ENCODE results near the gene ARAP1. TPM values are rescaled to one million over a fixed set of nuclear protein-coding genes. Genes with fewer than 3 reads are reported as not detected.
A peak's percentile ranks its signal among the peaks of the same experiment; 100 is the strongest.

The ARAP1 gene
- total and polyA plus RNA-seq, 10 donors: 76.7 to 365 (median 270) TPM

- no peaks in the 10 kb centered on the region for H3K9me3 ChIP-seq
- peak overlapping the region in 3 of 8 donors; percentile 11 to 79 (median 19) for H3K4me3 ChIP-seq
- H3K36me3 ChIP-seq: no peaks in the 10 kb centered on the region
- H3K27me3 ChIP-seq (replicated peaks in 1 of 7): peaks cover 0 to 45% (median 16%) of the 10 kb centered on the region in 7 donors
- intact Hi-C loops (cut with DNase I; ENCODE audit: low total_unique reads): no loop called here
- TF ChIP-seq POLR2A (IDR thresholded peaks at IDR 0.05) (no peak), POLR2AphosphoS5 (IDR thresholded peaks at IDR 0.05) (peak in 2 of 3 donors; percentile 11 to 23), CTCF (IDR thresholded peaks at IDR 0.05 in 8 of 11, conservative IDR thresholded peaks at IDR 0.05 in 3 of 11) (no peak)
- no peak for DNase-seq
- peaks cover 18 to 81% (median 49%) of the 10 kb centered on the region in 6 donors for H3K4me1 ChIP-seq
- peak overlapping the region in 7 of 8 donors; percentile 20 to 87 (median 83) for H3K27ac ChIP-seq
- WGBS, 5 donors: 57 to 86% (median 66%) methylated on average over 8 of the region's 8 CpGs
Measured at GRCh38 chr11:72637926-72638325, 114.3 kb downstream of the ARAP1 start.

GRCh38 chr11:72637198-72637597 lies 115.0 kb downstream of the ARAP1 start:
- no peaks in the 10 kb centered on the region for H3K9me3 ChIP-seq
- intact Hi-C loops (cut with DNase I; ENCODE audit: low total_unique reads): no loop called here
- TF ChIP-seq CTCF (IDR thresholded peaks at IDR 0.05 in 8 of 11, conservative IDR thresholded peaks at IDR 0.05 in 3 of 11) (no peak), POLR2AphosphoS5 (IDR thresholded peaks at IDR 0.05) (no peak), POLR2A (IDR thresholded peaks at IDR 0.05) (no peak)
- peak overlapping the region in 7 of 8 donors; percentile 69 to 87 (median 83) for H3K27ac ChIP-seq
- 73 to 84% (median 74%) methylated on average over 2 of the region's 2 CpGs for WGBS, 5 donors
- H3K36me3 ChIP-seq: no peaks in the 10 kb centered on the region
- DNase-seq: no peak
- peaks cover 0 to 38% (median 8%) of the 10 kb centered on the region in 7 donors for H3K27me3 ChIP-seq (replicated peaks in 1 of 7)
- peak overlapping the region in 3 of 8 donors; percentile 5 to 79 (median 10) for H3K4me3 ChIP-seq
- peaks cover 17 to 82% (median 50%) of the 10 kb centered on the region in 6 donors for H3K4me1 ChIP-seq

GRCh38 chr11:72636376-72636775 lies 115.8 kb downstream of the ARAP1 start:
- Histone ChIP-seq H3K4me3 (peak overlapping the region in 2 of 8 donors; percentile 10 to 79), H3K27ac (peak overlapping the region; percentile 32 to 87 (median 81)), H3K27me3 (replicated peaks in 1 of 7) (peaks cover 0 to 30% (median under 1%) of the 10 kb centered on the region in 7 donors), H3K9me3 (no peaks in the 10 kb centered on the region), H3K4me1 (peaks cover 12 to 82% (median 51%) of the 10 kb centered on the region in 6 donors), H3K36me3 (no peaks in the 10 kb centered on the region)
- intact Hi-C loops (cut with DNase I; ENCODE audit: low total_unique reads): no loop called here
- TF ChIP-seq POLR2AphosphoS5 (IDR thresholded peaks at IDR 0.05): no peak
- TF ChIP-seq POLR2A (IDR thresholded peaks at IDR 0.05): no peak
- TF ChIP-seq CTCF (IDR thresholded peaks at IDR 0.05 in 8 of 11, conservative IDR thresholded peaks at IDR 0.05 in 3 of 11): no peak
- 59 to 78% (median 73%) methylated on average over 3 of the region's 3 CpGs for WGBS, 5 donors
- DNase-seq: no peak

GRCh38 chr11:72635933-72636332 lies 116.3 kb downstream of the ARAP1 start:
- peak overlapping the region in 2 of 8 donors; percentile 4 to 79 for H3K4me3 ChIP-seq
- peaks cover 0 to 25% (median 0%) of the 10 kb centered on the region in 7 donors for H3K27me3 ChIP-seq (replicated peaks in 1 of 7)
- intact Hi-C loops (cut with DNase I; ENCODE audit: low total_unique reads): no loop called here
- 48 to 70% (median 63%) methylated on average over 6 of the region's 6 CpGs for WGBS, 5 donors
- peak overlapping the region; percentile 32 to 87 (median 81) for H3K27ac ChIP-seq
- H3K9me3 ChIP-seq: no peaks in the 10 kb centered on the region
- DNase-seq: no peak
- H3K4me1 ChIP-seq: peaks cover 12 to 85% (median 56%) of the 10 kb centered on the region in 6 donors
- no peaks in the 10 kb centered on the region for H3K36me3 ChIP-seq
- peak; percentile 53 to 69 (median 60) for TF ChIP-seq POLR2AphosphoS5 (IDR thresholded peaks at IDR 0.05)
- no peak for TF ChIP-seq POLR2A (IDR thresholded peaks at IDR 0.05)
- TF ChIP-seq CTCF (IDR thresholded peaks at IDR 0.05 in 8 of 11, conservative IDR thresholded peaks at IDR 0.05 in 3 of 11): no peak

Data from spleen (tissue), 11 donors.